NCI-H226 (cell line): ENCODE results near the gene CALY.

Experiments
- DNase-seq: peaks from one replicate; pipeline ENCODE4 v3.0.0-alpha.2; 2015

The CALY gene

DNA sequence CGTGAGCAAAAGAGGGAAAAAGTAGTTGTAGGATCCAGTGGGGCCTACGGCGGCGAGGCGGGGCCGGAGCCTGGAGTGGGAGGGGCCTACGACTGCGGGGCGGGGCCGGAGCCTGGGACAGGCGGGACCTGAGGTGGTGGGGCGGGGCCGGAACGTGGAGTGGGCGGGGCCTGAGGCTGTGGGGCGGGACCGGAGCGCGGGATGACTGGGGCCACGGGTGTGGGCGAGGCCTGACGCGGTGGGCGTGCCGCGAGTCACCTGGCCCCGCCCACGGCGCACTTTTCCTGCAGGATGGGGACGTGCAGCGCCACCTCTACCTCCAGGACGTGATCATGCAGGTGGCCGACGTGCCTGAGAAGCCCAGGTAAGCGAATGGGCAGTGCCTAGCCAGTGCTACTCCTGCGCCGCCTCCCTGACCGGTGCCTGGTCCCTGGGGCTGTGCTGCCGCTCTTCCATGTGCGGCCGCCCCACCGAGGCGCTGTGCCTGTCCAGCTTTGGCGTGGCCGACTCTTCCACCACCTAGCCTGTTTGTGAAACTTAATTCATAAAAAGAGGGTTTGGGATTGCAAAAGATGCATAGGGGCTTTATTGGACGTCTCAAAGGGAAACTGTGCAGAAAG lies 27.5 kb downstream of the CALY start:
- peak; percentile 44 for DNase-seq

- peak; percentile 61 for DNase-seq
Observed at GRCh38 chr10:133308421-133309099, 28.1 kb downstream of the CALY start, which contains the start of the genes TUBGCP2 and ZNF511. Gene TUBGCP2 (minus strand): TSS chr10:133308872. CDS start chr10:133302941, 5,931 bp downstream. Gene ZNF511 (plus strand): TSS chr10:133308914. CDS start chr10:133308944, 30 bp downstream.

DNA sequence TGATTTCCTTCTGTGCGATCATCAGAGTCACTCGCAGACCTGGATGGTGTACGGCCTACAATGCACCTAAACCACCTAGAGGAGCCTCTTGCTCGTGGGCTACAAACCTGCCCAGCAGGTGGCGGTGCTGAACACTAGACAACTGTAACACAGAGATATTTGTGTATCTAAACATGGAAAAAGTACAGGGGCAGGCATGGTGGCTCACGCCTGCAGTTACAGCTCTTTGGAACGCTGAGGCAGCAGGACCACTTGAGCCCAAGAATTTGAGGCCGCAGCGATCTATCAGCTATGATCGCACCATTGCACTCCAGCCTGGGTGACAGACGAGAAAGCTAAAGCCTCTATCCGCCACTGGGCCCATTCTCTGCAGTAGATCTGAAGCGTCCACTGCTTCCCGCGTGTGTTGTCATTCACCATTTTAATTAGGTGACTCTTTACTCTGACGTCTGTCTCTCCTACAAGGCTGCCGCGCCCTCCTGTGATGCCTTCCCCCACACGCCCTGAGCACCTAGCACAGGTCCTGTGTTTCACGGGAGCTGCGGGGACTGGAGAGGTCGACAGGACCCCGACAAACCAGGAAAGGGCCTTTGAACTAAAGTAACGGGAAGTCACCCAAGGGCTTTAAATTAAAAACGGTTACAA lies 28.8 kb downstream of the CALY start:
- DNase-seq = peak; percentile 44

DNA sequence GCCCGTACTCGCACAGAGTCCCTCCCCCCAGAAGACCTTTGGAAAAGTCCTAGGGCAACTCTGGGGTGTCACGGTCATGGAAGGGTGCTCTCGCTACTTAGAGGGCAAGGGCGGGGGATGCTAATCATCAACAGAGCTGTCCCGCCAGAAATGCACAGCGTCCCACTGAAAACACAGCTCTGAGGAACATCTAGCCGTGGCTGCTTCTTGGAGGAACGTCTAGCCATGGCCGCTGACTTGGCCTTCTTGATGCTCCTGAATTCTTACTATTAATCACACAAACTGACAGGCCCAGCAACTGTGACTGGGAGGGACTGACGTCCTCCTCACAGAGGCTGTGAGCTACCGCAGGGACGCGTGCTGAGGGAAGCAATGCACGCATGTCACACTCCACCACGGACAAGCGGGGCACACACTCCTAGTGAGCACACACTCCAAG lies 29.7 kb downstream of the CALY start:
- no peak for DNase-seq

- DNase-seq = no peak
Observed at GRCh38 chr10:133306097-133306476, 30.6 kb downstream of the CALY start.

DNA sequence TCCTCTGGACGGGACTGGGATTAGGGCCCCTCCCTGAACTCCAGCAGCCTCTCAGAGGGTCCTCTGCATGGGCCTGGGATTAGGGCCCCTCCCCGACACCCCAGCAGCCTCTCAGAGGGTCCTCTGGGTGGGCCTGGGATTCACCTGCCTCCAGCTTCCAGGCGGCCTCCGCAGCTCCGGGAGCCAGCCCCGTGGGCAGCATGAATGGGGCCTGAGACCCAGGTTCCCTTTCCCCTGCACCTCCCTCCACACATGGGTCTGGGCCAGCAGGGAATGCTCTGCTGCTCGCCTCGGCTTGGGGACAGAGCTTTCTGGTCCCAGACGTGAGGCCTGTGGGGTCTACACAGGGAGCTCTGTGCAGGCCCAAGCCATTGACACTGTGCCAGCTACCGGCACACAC lies 33.5 kb downstream of the CALY start:
- DNase-seq = no peak

DNA sequence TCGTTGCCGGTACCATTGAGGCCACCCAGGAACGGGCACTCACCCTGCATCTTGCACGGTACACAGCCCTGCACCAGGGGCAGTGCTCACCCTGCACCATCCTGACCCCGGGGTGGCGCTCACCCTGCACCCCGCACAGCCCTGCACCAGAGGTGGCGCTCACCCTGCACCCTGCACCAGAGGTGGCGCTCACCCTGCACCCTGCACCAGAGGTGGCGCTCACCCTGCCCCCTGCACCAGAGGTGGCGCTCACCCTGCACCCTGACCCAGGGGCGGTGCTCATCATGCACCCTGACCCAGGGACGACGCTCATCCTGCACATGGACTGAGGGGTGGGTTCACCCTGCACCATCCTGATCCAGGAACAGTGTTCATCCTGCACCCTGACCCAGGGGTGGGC lies 34.5 kb downstream of the CALY start:
- no peak for DNase-seq

- no peak for DNase-seq
Observed at GRCh38 chr10:133299738-133300137, 37.0 kb downstream of the CALY start.

- DNase-seq = no peak
Observed at GRCh38 chr10:133299224-133299623, 37.5 kb downstream of the CALY start.

GRCh38 chr10:133298466-133298865 lies 38.2 kb downstream of the CALY start:
- no peak for DNase-seq

GRCh38 chr10:133297504-133297903 lies 39.2 kb downstream of the CALY start:
- DNase-seq = no peak

- DNase-seq = no peak
Observed at GRCh38 chr10:133295426-133296320, 41.0 kb downstream of the CALY start.

DNA sequence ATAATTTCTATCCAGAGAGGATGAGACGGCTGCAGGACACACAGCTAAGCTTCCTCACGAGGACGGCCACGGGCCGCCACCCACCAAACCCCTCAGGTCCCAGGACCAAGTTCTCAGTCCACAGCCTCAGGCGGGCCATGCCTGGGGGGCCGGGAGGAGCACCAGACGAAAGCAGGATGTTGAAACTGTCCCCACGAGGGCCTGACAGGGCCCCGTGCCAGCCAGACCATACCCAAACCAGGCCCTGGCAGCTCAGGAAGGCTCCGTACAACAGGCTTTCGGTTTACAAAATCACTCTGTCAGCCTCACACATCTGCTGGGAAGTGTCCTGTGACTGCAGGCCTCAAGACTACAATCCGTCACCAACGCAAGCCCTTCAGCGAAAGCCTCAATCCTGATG lies 42.5 kb downstream of the CALY start:
- no peak for DNase-seq

- no peak for DNase-seq
Observed at GRCh38 chr10:133293810-133294119, 42.9 kb downstream of the CALY start.

DNA sequence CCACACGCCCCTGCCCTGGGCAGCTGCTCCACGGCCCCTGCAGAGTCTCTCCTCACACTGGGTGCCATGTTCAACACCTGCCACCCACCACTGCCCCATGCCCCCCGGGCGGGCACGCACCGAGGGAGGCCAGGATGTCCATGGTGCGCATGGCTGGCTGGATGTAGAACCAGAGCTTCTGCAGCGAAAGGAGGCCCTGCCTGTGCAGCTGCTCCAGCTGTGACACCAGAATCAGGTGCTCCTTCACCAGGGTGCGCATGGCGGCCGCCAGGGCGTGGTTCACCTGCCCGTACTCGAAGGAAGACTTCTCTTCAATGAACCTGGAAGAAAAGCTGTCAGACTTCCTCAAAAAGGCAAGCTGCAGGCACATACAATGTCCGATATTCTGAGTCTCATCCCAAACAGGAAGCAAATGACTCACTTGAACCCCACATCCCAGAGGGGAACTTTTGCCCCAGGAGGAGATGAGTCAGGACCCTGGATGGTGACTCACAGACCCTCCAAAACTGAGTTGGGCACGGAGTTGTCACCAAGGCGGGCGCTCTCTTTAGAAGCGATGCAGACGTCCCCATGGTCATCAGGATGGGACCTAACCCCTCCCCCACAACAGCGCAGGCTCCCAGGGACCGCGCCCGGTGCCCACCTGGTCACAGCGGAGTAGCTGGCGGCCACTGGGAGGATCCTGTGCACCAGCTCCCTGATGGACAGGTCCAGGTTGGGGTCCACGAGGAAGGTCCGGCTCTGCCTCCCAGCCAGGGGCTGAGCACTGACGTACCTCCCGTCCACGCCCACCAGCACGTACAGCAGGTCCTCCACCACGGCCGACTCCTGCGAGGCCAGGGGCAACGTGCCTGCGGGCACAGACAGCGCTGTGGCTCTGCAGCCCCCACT lies 43.5 kb downstream of the CALY start:
- peak; percentile 25 for DNase-seq

DNA sequence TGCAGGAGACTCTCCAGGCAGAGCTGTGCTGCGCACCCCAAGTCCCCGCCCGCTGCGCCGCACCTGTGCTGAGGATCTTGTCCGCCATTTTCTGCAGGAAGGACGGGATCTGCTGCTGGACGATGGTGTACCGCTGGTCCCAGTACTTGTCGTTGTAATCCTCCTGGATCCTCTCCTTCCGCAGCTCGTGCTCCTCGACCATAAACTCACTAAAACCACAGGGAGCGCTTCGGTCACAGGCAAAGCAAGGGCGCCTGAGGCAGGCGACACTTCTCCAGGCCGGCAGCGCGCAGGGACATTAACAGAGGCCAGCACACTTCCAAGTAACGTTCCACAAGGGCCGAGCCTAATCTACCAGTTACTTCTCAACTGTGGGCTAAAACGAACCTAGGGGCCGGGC lies 46.9 kb downstream of the CALY start:
- no peak for DNase-seq

DNA sequence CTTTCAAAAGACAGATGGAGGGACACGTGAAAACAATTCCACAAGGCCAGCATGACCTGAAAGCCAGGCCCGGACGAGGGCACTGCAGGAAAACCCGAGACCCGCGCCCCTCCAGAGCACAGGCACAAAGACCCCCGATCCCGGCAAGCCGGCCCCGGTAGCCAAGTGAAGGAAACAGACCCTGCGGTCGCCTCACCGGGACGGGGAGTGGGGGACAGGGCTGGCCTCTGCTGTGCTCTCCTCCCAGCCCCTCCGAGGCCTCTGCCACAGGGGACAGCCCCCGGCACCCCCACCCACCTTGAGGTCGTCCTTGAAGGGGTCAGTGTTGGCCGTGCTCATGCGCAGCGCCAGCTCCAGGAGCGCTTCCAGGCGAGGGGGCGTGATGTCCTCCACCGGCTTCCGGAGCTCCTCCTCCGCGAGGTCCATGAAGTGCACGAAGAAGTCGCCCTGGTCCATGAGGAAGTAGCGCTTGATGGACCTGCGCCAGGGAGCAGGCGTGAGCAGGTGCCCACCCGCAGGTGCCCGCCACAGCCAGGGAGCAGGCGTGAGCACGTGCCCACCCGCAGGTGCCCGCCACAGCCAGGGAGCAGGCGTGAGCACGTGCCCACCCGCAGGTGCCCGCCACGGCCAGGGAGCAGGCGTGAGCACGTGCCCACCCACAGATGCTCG lies 48.7 kb downstream of the CALY start:
- no peak for DNase-seq

GRCh38 chr10:133286366-133286765 lies 50.3 kb downstream of the CALY start:
- DNase-seq = no peak

GRCh38 chr10:133285217-133285616 lies 51.5 kb downstream of the CALY start:
- no peak for DNase-seq

DNA sequence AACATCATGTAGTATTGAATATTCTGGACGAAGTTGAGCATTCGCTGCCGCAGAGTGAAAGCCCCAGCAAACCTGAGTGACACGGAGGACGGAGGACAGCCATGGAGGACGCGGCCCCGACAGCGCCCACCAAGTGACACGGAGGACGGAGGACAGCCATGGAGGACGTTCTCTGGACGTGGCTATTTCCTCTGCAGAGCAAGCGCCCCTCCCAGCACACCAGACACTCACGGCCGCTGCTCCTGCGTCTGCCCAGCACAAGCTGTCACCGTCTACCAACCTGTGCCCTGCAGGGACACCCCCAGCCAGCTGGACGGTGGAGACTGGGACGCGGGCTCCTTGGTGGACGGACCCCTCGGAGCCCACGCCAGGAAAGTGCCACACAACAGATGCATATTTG lies 52.8 kb downstream of the CALY start:
- no peak for DNase-seq

GRCh38 chr10:133282846-133283390 lies 53.8 kb downstream of the CALY start:
- DNase-seq = no peak
